ENCODE results near the gene RTN3.
"Not testable (repeated sequence)": the region's sequence is repeated elsewhere in the genome, so short reads cannot be mapped to it uniquely, and the experiment has no call there.

RTN3 gene, protein sequence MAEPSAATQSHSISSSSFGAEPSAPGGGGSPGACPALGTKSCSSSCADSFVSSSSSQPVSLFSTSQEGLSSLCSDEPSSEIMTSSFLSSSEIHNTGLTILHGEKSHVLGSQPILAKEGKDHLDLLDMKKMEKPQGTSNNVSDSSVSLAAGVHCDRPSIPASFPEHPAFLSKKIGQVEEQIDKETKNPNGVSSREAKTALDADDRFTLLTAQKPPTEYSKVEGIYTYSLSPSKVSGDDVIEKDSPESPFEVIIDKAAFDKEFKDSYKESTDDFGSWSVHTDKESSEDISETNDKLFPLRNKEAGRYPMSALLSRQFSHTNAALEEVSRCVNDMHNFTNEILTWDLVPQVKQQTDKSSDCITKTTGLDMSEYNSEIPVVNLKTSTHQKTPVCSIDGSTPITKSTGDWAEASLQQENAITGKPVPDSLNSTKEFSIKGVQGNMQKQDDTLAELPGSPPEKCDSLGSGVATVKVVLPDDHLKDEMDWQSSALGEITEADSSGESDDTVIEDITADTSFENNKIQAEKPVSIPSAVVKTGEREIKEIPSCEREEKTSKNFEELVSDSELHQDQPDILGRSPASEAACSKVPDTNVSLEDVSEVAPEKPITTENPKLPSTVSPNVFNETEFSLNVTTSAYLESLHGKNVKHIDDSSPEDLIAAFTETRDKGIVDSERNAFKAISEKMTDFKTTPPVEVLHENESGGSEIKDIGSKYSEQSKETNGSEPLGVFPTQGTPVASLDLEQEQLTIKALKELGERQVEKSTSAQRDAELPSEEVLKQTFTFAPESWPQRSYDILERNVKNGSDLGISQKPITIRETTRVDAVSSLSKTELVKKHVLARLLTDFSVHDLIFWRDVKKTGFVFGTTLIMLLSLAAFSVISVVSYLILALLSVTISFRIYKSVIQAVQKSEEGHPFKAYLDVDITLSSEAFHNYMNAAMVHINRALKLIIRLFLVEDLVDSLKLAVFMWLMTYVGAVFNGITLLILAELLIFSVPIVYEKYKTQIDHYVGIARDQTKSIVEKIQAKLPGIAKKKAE

DNA sequence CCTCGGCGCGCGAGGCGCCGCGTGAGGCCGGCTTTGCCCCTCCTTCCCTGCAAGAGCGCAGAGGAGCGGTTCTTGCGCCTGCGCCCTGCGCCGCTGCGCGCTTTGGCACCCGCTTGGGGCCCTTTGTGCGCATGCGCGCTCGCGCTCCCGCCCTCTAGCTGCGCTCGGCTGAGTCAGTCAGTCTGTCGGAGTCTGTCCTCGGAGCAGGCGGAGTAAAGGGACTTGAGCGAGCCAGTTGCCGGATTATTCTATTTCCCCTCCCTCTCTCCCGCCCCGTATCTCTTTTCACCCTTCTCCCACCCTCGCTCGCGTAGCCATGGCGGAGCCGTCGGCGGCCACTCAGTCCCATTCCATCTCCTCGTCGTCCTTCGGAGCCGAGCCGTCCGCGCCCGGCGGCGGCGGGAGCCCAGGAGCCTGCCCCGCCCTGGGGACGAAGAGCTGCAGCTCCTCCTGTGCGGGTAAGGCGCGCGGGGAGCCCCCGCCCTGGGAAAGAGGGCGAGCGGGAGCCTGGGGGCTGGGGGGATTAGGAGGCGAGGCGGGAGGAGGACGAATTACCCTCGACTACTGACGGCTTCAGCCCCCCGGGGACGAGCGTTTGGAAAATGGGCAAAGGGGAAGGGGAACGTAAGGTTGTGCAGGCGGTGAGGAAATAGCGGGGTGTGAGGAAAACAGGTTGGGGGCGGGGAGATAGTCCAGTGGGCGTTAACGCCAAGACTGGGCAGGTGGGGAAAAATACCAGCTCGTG is at the start of gene RTN3:
Gene RTN3 (plus strand): TSS at position 180 of the 745 bp plus-strand sequence. CDS start 137 bp downstream, at position 317.
- peak; percentile 89 to 94 for DNase-seq

DNA sequence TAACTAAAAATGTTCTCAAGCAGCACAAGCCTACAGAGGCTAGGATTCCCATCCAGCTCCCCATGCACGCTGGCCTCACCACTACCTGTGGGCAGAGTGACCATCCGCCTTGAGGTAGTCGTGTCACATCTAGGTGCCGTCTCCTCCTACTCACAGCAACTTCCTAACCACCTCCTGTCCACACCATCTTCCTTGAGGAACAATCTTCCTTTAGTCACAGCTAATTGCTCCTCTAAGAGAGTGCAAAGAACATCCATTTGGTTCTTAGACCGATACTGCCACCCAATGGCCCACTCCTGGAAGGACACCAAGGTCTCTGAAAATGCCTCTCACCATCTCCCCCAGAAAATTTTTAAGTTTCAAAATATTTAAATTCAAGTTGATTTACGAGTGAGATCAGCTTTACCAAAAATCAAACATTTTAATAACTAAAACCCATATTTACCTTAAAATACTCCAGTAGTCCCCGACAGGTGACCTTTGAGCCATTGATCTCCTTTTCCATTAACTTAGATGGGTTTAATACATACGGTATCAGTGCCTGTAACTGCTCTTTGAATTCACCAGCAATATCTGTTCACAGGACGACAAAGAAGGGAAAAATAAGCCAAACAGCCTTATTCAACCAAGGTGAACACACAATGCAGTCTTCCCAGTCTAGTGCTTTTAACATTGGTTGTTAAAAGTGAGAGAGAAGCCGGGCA is 45.4 kb upstream of the RTN3 start:
- DNase-seq: peak; percentile 68 to 83

DNA sequence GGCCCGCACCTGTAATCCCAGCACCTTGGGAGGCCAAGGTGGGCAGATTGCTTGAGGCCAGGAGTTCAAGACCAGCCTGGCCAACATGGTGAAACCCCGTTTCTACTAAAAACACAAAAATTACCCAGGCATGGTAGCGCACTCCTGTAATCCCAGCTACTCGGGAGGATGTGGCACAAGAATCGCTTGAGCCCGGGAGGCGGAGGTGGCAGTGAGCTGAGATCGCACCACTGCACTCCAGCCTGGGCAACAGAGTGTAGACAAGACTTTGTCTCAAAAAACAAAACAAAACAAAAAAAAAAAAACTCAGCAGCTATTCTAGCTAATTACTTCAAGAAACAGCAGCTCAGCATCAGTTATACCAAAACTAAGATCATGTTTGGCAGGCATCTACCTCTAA is 42.9 kb upstream of the RTN3 start:
- DNase-seq: not testable (repeated sequence)

DNA sequence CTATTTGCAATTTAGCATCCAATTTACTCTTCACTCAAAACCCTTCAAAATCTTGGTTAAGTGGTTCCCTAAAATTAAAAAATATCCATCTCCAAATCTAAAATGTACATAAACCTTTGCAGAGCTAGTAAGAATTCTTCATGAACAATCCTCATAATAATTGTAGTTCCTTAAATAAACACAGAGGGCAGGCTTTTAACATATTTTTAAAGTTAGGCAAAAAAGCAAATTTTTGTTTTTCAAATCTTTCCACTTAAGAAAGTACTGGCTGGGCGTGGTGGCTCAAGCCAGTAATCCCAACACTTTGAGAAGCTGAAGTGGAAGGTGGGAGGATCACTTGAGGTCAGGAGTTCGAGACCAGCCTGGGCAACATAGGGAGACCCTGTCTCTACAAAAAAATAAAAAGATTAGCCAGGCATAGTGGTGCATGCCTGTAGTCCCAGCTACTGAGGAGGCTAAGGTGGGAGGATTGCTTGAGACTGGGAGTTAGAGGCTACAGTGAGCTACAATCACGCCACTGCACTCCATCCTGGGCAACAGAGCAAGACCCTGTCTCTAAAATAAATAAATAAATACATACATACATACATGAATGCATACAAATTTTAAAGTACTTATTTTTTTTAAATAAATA is 42.0 kb upstream of the RTN3 start:
- DNase-seq: peak; percentile 64 to 68

DNA sequence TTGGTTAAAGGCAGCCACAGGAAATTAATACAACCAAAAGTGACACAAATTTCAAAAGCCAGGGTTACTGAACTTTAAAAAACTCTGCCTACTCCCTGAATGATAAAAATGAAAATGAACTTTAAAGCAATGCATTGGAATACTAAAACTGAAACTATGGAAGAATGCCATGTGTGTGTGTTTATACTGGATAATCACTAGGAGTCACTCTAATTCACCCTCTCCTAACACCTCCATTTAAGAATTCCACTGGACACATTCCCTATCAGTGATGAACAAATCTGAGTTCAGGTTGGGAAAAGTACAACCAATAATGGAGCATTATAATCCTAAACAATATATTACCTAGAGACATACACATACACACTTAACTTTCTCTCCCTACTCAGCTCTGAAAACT is 39.6 kb upstream of the RTN3 start:
- no peak for DNase-seq

DNA sequence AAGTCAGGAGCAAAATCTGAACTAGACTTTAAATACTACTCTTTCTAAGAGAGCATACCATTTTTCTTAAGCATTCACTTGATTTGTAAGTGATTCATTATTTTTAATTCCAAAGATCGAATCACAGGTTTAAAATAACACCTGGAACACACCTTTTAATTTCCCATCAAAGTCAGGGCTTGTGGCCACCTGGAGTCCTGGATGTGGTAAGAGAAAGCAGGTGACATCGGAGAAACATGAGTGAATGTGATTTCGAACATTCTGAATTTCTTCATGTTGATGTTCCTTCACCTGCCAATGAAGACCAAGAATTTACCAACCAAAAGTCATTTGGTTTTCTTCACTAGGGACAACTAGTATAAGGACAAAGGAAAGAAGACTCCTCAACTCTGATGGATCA is 38.1 kb upstream of the RTN3 start:
- no peak for DNase-seq

DNA sequence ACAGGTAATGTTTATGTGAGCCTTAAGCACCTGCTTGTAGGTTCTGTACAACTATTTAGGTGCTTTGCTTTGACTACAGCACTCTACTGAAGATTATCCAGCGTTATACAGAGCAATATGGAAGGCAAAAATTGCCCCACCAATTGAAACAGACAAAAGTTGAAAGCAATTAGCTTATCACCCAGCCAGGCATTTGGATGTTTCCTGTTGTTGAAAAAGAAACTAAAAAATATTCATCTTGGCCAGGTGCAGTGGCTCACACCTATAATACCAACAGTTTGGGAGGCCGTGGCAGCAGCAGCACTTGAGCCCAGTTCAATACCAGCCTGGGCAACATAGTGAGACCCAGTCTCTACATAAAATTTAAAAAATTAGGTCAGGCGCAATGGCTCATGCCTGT is 28.6 kb upstream of the RTN3 start:
- no peak for DNase-seq

DNA sequence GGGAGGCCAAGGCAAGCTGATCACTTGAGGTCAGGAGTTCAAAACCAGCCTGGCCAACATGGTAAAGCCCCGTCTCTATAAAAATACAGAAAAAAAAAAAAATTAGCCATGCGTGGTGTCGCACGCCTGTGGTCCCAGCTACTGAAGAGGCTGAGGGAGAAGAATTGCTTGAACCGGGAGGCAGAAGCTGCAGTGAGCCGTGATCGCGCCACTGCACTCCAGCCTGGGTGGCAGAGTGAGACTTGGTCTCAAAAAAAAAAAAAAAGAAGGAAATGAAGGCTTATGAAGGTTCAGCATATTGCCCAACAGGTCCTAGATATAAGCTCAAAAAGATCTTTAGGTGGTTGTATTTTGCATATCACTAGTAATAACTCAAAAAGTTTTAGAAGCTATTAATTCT is 20.3 kb upstream of the RTN3 start:
- no peak for DNase-seq

DNA sequence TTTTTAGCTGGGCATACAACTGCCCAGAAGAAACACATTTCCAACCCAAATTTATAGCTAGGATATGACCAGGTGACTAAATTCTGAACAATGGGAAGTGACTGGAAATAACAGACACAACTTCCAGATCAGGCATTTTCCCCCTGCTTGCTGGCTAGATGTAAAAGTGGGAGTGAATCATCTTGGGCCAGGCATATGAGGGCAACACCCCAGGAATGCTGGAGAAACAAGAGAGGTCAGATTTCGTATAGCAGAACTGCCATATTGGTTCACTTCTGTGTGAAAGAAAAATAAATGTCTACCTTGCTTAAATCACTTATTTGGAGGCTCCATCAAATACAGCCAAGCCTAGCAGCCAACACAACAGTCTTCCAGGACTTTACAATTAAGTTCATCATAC is 17.5 kb upstream of the RTN3 start:
- no peak for DNase-seq

DNA sequence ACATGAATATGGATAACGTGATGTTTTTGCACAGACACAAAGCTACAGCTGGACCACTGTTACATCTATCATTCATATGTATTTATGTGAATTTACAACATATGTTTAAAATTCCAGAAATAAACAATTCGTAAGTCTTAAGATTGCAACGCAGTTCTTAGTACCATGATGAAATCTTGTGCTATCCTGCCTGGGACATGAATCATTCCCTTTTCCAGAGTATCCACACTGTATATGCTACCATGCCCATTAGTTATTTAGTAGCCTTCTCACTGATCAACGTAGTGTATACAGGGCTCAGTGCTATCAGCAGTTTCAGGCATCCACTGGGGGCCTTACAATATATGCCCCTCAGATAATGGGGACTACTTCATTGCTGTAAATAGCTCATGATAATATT is 14.4 kb upstream of the RTN3 start:
- DNase-seq: no peak

DNA sequence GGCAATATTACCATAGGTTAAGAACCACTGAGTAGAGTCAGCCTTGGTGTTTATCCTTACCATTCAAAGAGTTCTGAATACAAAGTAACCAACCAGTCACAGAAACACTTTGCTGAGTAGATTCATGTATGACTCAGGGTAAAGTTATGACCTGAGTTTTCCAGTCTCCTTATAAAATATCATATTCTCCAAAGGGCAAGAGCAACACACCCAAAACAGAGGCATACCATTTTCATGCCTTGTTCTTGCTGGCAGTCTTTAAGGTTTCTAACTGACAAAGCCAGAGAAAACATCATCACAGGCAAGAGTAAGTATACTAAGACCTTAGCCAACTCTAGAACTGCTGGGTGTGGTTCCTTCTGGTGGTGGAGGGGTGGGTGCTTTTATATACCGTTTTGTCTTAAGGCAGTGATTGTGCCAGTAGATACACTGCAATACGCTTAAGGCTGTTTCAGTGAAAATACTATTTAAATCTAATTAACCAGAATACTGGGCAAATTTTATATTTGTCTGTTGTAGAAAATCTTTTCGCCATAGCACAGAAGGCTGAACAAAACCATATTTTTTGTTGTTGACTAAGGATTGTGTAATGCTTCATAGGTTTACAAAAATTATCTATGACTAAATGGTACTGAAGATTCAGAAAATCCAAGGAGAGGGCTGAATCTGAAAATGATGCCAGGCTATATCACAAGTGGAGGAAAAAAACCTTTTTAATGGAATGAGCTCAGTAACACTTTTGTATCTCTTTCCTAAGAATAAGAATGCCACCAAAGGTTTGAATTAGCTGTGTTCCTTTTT is 13.1 kb upstream of the RTN3 start:
- DNase-seq: no peak

DNA sequence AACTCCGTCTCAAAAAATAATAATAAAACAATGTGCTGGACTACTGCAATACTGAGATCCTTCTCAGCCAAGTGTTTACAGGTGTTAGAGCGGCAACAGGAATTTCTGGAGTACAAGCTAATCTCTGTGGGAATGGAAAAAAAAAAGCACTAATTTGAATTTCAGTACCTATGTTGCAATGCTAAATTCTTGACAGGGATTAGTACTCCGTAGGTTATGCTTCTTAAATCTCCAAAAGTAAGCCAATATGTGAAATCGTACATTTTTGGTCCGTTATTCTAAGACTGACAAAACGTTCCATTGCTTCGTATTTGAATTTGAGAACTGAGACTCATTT is 11.2 kb upstream of the RTN3 start:
- no peak for DNase-seq

DNA sequence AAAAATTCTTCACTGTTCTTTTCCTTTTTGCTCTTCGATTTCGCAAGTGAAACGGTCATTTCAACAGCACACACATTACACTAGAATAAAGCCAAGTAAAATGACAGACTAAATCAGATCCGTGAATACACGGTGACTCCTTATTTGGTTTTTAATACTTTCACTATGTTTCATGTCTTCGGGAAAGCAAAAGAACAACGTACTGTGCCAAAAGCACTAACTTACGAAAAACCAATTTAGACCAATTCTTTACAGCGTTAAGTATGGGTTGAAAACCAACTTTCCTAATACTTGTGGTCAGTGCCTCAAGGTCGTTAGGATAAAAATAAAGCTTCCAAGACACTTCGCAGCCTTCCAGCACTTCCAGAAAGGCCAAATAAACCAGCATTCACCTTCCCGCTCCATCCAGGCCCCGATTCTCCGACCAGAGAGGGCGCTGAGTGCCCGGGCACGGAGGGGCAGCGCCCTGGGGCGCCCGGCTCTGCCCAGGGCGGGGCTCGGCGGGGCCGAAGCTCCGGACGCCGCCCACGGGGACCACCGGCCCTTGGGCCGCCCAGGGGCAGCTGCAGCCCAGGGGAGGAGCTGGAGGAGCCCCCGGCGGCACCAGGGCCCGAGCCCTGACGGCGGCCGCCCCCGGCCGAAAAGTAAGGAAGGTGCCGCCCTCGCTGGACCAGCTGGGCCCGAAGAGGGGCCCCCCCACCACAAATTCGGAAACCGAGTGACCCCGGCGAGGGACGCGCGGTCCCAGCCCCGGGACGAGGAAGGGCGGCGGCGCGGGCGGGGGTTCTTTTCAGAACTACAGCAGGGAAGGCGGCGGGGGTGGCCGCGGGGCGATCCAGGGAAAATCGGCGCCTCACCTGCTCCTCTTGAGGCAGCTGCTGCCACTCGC is 10.6 kb upstream of the RTN3 start:
- peak; percentile 36 to 38 for DNase-seq

DNA sequence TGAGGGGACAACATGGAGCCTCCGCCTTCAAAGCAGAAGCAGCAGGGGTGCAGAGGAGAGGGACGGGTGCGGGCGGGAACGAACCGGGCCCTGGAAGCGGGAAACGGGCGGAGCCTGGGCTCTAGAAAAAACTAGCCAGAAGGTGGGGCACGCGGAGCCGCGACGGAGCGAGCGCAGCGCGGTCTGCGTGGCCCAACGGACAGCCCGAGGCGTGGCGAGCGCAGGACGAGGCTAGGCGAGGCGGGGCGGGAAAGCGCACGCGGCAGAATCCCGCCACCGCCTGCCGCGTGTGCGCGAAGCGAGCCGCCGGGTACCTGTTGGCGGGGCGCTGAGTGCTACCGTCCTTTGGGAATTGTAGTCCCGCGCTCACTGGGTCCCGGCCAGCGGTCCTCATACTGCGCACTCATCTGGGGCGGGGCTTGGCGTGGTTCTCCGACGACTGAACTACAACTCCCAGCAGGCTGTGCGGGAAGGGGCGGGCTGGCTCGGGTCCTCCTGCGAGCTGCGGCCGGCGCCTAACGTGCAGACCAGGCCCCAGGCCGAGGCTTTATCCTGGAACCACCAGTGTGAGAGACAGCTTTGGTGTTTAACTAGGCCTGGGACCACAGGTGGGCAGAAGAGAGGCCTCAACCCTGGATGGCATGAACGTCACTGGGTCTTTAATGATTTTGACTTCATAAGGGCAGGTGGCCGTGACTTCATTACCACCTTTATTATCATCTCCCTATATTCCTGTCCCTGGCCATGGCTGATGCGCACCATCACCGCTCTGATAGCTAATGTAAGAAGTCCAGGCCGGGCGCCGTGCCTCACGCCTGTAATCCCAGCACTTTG is 9.8 kb upstream of the RTN3 start, which contains the start of gene ATL3:
Gene ATL3 (minus strand): TSS at position 55 of the 834 bp plus-strand sequence. CDS start 41 bp downstream, at position 14.
- peak; percentile 97 for DNase-seq

DNA sequence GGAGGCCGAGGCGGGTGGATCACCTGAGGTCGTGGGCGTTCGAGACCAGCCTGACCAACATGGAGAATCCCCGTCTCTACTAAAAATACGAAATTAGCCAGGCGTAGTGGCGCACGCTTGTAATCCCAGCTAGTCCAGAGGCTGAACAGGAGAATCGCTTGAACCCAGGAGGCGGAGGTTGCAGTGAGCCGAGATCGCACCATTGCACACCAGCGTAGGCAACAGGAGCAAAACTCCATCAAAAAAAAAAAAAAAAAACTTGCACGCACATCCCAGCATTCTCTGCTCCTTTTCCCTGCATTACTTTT is 9.2 kb upstream of the RTN3 start:
- DNase-seq: no peak

DNA sequence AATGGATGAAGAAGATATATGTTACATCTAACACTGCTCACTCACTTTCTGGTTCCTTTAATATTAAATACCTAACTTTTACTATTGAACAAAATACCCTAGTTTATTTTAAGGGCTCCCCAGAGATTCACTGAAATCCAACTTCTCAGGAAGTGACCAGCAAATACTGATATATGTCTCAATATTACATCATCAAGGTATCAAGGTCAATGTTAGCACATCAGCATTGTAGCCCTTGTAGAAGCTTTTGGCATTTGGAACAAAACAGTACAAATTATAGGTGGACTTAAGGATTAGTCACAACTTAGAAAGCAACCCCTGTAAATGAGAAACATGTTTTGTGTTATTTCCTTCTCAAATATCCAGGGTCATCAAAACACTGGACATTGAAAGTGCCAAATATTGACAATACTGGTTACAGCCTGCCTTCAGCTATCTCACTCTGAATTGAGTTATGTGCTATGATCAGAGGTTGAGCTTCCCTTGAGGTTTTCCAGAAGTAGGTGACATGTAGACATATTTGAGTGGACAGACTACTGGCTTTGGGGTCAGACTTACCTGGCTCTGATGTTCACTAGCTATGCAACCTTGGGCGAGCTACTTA is 8.3 kb upstream of the RTN3 start:
- no peak for DNase-seq

DNA sequence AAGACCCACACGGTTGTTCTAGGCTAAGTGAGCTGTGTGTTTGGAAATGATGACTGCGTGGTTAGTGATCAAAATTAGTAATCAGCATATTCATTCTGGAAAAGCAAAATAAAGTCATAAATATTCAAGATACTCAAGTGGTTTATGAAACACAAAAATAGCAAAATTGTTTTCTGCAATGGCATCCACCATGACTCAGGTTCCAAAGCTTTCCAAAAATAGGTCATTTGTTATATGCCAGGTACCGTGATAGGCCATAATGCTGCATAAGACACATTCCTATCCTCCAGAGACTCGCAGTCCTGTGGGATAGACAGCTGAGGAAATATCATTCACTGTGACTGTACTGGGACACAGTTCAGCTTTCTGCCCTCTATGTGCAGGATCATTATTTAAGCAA is 7.7 kb upstream of the RTN3 start:
- no peak for DNase-seq

DNA sequence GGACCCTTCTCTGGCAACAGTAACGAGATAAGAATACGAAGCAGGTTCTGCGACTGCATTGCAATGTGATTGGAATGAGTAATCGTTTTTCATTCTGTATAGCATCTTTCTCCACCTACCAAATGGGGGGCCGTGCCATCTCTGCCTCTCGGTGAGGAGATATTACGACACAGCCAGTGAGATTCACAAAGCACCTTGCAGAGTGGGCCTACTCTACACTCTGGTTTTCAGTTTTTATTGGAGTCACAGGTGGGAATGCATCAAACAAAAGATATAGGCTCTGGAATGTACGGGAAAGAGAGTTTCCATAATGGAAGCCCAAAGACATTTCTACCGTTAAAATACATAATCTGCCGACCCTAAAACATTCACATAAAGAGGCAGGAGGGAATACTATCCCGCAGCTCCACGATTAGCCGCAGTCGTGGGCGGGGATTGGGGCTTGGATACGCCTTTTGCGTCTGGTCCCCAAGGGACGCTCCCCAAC is 423 bp upstream of the RTN3 start:
- DNase-seq: no peak
